ENCODE data around the gene SDK2. TPM values are rescaled to one million over a fixed set of nuclear protein-coding genes. Genes with fewer than 3 reads are reported as not detected.

Gene SDK2
- total and polyA plus RNA-seq, 9 of the 15 experiments (the other 6 are each of a cell fraction or from before 2014, with no cell fraction given), result 0.04 TPM; not detected in 8

DNA sequence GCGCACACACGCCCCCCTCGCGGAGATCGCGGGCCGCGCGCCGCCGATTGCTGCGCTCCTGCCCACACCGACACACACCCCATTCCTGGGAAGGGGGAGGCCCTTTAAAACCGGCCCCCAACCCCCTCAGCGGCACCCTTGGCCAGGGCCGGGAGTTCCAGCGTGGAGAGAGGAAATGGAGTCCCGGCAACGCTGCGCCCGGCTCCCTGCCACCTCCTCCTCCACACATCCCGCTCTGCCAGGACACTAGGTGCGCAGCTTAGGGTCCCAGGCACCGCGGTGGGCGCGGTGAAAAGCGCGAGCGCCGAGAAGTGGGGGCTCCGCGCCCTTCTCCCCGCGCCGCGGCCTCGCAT lies 332.8 kb downstream of the SDK2 start (continued):
- no peak for TF ChIP-seq RBBP5 (IDR thresholded peaks at IDR 0.05; ENCODE audit: borderline replicate concordance, insufficient read depth, low read length, poor library complexity, severe bottlenecking)
- TF ChIP-seq ATF4 (CRISPR knock-in tag; IDR thresholded peaks at IDR 0.05), result no peak
- no peak for TF ChIP-seq E2F3 (CRISPR knock-in tag; IDR thresholded peaks at IDR 0.05)
- TF ChIP-seq SMAD1 (IDR thresholded peaks at IDR 0.05; ENCODE audit: low read depth, low read length, partially characterized antibody), result no peak
- TF ChIP-seq, protein P1, sequence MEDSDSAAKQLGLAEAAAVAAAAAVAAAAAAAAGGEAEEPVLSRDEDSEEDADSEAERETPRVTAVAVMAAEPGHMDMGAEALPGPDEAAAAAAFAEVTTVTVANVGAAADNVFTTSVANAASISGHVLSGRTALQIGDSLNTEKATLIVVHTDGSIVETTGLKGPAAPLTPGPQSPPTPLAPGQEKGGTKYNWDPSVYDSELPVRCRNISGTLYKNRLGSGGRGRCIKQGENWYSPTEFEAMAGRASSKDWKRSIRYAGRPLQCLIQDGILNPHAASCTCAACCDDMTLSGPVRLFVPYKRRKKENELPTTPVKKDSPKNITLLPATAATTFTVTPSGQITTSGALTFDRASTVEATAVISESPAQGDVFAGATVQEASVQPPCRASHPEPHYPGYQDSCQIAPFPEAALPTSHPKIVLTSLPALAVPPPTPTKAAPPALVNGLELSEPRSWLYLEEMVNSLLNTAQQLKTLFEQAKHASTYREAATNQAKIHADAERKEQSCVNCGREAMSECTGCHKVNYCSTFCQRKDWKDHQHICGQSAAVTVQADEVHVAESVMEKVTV (CRISPR knock-in tag; IDR thresholded peaks at IDR 0.05), result no peak
- TF ChIP-seq MYC (IDR thresholded peaks at IDR 0.05; ENCODE audit: low read depth, low read length), result no peak
- TF ChIP-seq MYC (CRISPR knock-in tag; IDR thresholded peaks at IDR 0.05; ENCODE audit: borderline replicate concordance, low read depth), result no peak; the same call in 1 of the 2 replicates
- TF ChIP-seq EWSR1 (IDR thresholded peaks at IDR 0.05; ENCODE audit: borderline replicate concordance, low read depth, partially characterized antibody), result no peak
- no peak for TF ChIP-seq GTF2A2 (tag; IDR thresholded peaks at IDR 0.05)
- 0 out of 4 replicates have a peak, but pooled peaks of 1 of the 2 experiments have one; percentile 33 for TF ChIP-seq FOXA3 (CRISPR knock-in tag; conservative IDR thresholded peaks at IDR 0.05 in 1 of 2, IDR thresholded peaks at IDR 0.05 in 1 of 2)
- no peak for TF ChIP-seq SMARCB1 (IDR thresholded peaks at IDR 0.05; ENCODE audit: insufficient read length, low read depth)
- TF ChIP-seq NR2F6 (CRISPR knock-in tag; IDR thresholded peaks at IDR 0.05), result no peak
- TF ChIP-seq, protein P2, sequence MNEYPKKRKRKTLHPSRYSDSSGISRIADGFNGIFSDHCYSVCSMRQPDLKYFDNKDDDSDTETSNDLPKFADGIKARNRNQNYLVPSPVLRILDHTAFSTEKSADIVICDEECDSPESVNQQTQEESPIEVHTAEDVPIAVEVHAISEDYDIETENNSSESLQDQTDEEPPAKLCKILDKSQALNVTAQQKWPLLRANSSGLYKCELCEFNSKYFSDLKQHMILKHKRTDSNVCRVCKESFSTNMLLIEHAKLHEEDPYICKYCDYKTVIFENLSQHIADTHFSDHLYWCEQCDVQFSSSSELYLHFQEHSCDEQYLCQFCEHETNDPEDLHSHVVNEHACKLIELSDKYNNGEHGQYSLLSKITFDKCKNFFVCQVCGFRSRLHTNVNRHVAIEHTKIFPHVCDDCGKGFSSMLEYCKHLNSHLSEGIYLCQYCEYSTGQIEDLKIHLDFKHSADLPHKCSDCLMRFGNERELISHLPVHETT (CRISPR knock-in tag; conservative IDR thresholded peaks at IDR 0.05 in 1 of 2, IDR thresholded peaks at IDR 0.05 in 1 of 2), result no peak
- no peak for TF ChIP-seq CHD2 (IDR thresholded peaks at IDR 0.05; ENCODE audit: low read depth, low read length)
- no peak for TF ChIP-seq MAFF (IDR thresholded peaks at IDR 0.05; ENCODE audit: low read length)
- no peak for TF ChIP-seq KLF6 (CRISPR knock-in tag; IDR thresholded peaks at IDR 0.05; ENCODE audit: borderline replicate concordance)
- no peak for TF ChIP-seq ZFPM2 (CRISPR knock-in tag; IDR thresholded peaks at IDR 0.05)
- no peak for TF ChIP-seq ZNF124 (CRISPR knock-in tag; IDR thresholded peaks at IDR 0.05)
- TF ChIP-seq KDM4B (IDR thresholded peaks at IDR 0.05; ENCODE audit: borderline replicate concordance in 2 of 2, low read depth in 1 of 2), result no peak
- TF ChIP-seq HNRNPUL1 (IDR thresholded peaks at IDR 0.05; ENCODE audit: low read length), result no peak
- no peak for TF ChIP-seq TCF7 (IDR thresholded peaks at IDR 0.05; ENCODE audit: borderline replicate concordance)
- TF ChIP-seq NBN (IDR thresholded peaks at IDR 0.05; ENCODE audit: low read depth), result no peak
- TF ChIP-seq HDAC8 (tag; IDR thresholded peaks at IDR 0.05), result no peak
- TF ChIP-seq BHLHE40 (IDR thresholded peaks at IDR 0.05; ENCODE audit: low read length), result no peak
- no peak for TF ChIP-seq ZEB2 (IDR thresholded peaks at IDR 0.05)

Measured in K562 (cell line).